Smooth muscle cell (in vitro differentiated cells): ENCODE measurements around the gene RPP14. TPM values are rescaled to one million over a fixed set of nuclear protein-coding genes. Genes with fewer than 3 reads are reported as not detected.

Experiments
- DNase-seq: peaks from one replicate; lab custom pipeline; 2025; ENCODE audit not compliant: unreplicated experiment; lab: John Stamatoyannopoulos, UW
- H2AFZ ChIP-seq: fragments of 200-600 bp; sonication (generic); 2 replicates; pipeline ENCODE4 v1.6.0; 2016; ENCODE audit warnings: antibody characterized with exemption, low read depth, mild to moderate bottlenecking
- H3F3A ChIP-seq: fragments of 200-600 bp; sonication (generic); 2 replicates; pipeline ENCODE4 v1.6.0; 2017; ENCODE audit warnings: antibody characterized with exemption, low read depth
- H3K27ac ChIP-seq: fragments of 200-600 bp; sonication (generic); 2 replicates; pipeline ENCODE4 v1.5.1; 2016; ENCODE audit warnings: low read depth, mild to moderate bottlenecking
- H3K27me3 ChIP-seq: fragments of 200-600 bp; sonication (generic); 2 replicates; pipeline ENCODE4 v1.6.1; 2016; ENCODE audit warnings: low read depth, mild to moderate bottlenecking
- H3K36me3 ChIP-seq: fragments of 200-600 bp; sonication (generic); 2 replicates; pipeline ENCODE4 v1.5.1; 2016; ENCODE audit warnings: low read depth
- H3K4me1 ChIP-seq: fragments of 200-600 bp; sonication (generic); 2 replicates; pipeline ENCODE4 v1.5.1; 2016; ENCODE audit warnings: low read depth
- H3K4me2 ChIP-seq: fragments of 200-600 bp; sonication (generic); 2 replicates; pipeline ENCODE4 v1.6.0; 2016; ENCODE audit warnings: mild to moderate bottlenecking
- H3K4me3 ChIP-seq: fragments of 200-600 bp; sonication (generic); 2 replicates; pipeline ENCODE4 v1.5.1; 2016; ENCODE audit warnings: mild to moderate bottlenecking
- H3K79me2 ChIP-seq: fragments of 200-600 bp; sonication (generic); 2 replicates; pipeline ENCODE4 v1.6.0; 2016; ENCODE audit warnings: low read depth, mild to moderate bottlenecking
- H3K9ac ChIP-seq: fragments of 200-600 bp; sonication (generic); 2 replicates; pipeline ENCODE4 v1.6.0; 2016; ENCODE audit warnings: low read depth
- H3K9me3 ChIP-seq: fragments of 200-600 bp; sonication (generic); replicated peaks from 2 replicates; pipeline ENCODE4 v1.5.1; 2016; ENCODE audit warnings: low read depth
- H4K20me1 ChIP-seq: fragments of 200-600 bp; sonication (generic); 2 replicates; pipeline ENCODE4 v1.6.0; 2016; ENCODE audit warnings: low read depth
- CTCF ChIP-seq: fragments of 200-600 bp; sonication (generic); IDR thresholded peaks from 2 replicates; pipeline ENCODE4 v1.5.1; 2017; ENCODE audit warnings: borderline replicate concordance, mild to moderate bottlenecking, antibody characterized with exemption; ENCODE audit not compliant: insufficient read depth, poor library complexity, severe bottlenecking
- WGBS: methylation state at CpG from one replicate; pipeline ENCODE4 v1.1.7; 2016; ENCODE audit warnings: low lambda C conversion rate; 5-methylcytosine and 5-hydroxymethylcytosine counted together
- polyA plus RNA-seq: library from polyadenylated mRNA; unstranded; fragments of >200 nt; fragmentation: Nextera tagmentation; extraction: Ambion mirVana; gene quantifications from 2 replicates; pipeline ENCODE4 v1.2.1, GENCODE V29; 2016
- total RNA-seq: library from RNA; depleted of rRNA; stranded (reverse); fragments of >200 nt; gene quantifications from 2 replicates; pipeline ENCODE4 v1.2.3, GENCODE V29; 2014

RPP14 gene
- total and polyA plus RNA-seq, 2 experiments from 2014 or later, result 9.8 to 10.4 TPM

GRCh38 chr3:58296843-58297242 lies 9.2 kb upstream of the RPP14 start:
- no peak overlapping the region for H3K4me3 ChIP-seq
- H3K9me3 ChIP-seq, result peaks cover 8% of the 10 kb centered on the region
- no peak for TF ChIP-seq CTCF
- H3K4me2 ChIP-seq, result no peak overlapping the region
- H3K27ac ChIP-seq, result no peak overlapping the region
- no peaks in the 10 kb centered on the region for H3K36me3 ChIP-seq
- no peaks in the 10 kb centered on the region for H3F3A ChIP-seq
- H4K20me1 ChIP-seq, result no peaks in the 10 kb centered on the region
- 85% methylated on average over 6 of the region's 6 CpGs for WGBS
- peaks cover 4% of the 10 kb centered on the region for H3K27me3 ChIP-seq
- no peaks in the 10 kb centered on the region for H3K4me1 ChIP-seq
- H3K79me2 ChIP-seq, result no peaks in the 10 kb centered on the region
- DNase-seq, result no peak
- no peak overlapping the region for H3K9ac ChIP-seq
- H2AFZ ChIP-seq, result no peak overlapping the region

DNA sequence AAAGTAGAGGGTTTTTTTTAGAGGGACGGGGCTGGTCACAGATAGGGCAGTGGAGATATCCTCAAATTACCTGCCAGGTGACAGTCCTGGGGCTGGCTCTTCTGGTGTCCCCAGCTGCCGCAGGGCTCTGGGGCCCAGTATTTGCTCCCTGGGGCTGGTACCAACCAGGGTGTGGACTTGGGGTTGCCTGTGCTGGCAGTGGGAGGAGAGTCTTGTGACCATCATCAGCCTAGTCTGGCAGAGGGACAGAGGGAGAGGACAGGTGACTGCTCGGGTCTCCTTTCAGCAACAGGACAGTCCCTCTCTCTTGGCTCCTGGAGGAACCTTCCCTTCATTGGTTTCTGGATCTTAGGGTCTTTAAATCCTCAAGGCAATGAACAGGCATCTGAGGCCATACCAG lies 7.9 kb upstream of the RPP14 start:
- no peak for DNase-seq
- Histone ChIP-seq H3K4me2 (no peak overlapping the region), H3K4me1 (no peaks in the 10 kb centered on the region), H3F3A (no peaks in the 10 kb centered on the region), H3K36me3 (no peaks in the 10 kb centered on the region), H2AFZ (no peak overlapping the region), H3K9ac (no peak overlapping the region), H3K27me3 (peaks cover 4% of the 10 kb centered on the region), H4K20me1 (no peaks in the 10 kb centered on the region), H3K4me3 (no peak overlapping the region), H3K79me2 (no peaks in the 10 kb centered on the region), H3K9me3 (peaks cover 8% of the 10 kb centered on the region), H3K27ac (no peak overlapping the region)
- WGBS, result 89% methylated on average over 3 of the region's 3 CpGs
- no peak for TF ChIP-seq CTCF

DNA sequence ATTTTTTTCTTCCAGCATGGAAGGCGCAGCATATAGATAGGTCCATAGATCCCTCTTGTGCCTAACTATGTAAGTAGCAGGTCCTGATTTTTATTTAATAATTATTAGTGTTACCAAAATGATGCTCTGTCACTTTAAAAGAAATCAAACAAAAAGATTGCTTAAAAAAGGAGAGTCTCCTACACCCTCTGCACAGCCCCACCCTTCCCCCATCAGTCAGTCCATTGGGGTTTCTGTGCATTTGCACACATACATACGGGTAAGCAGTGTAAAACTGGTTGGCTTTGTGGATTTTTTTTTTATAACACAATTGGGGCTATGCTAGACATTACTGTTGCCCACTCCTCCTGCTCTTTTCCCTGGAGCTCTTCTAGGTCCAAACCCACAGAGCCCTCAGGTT lies 7.0 kb upstream of the RPP14 start:
- H3K4me3 ChIP-seq, result no peak overlapping the region
- WGBS, result 88% methylated on average over 2 of the region's 2 CpGs
- H3K79me2 ChIP-seq, result no peaks in the 10 kb centered on the region
- H3K27me3 ChIP-seq, result peaks cover 4% of the 10 kb centered on the region
- no peak overlapping the region for H3K9ac ChIP-seq
- H3K36me3 ChIP-seq, result no peaks in the 10 kb centered on the region
- H3K4me2 ChIP-seq, result no peak overlapping the region
- no peak for DNase-seq
- no peak overlapping the region for H3K27ac ChIP-seq
- no peaks in the 10 kb centered on the region for H4K20me1 ChIP-seq
- H3K4me1 ChIP-seq, result no peaks in the 10 kb centered on the region
- H3K9me3 ChIP-seq, result peaks cover 8% of the 10 kb centered on the region
- no peak overlapping the region for H2AFZ ChIP-seq
- no peaks in the 10 kb centered on the region for H3F3A ChIP-seq
- no peak for TF ChIP-seq CTCF

GRCh38 chr3:58299839-58300516 lies 6.1 kb upstream of the RPP14 start:
- 19% methylated on average over 8 of the region's 8 CpGs for WGBS
- no peaks in the 10 kb centered on the region for H3K4me1 ChIP-seq
- no peak overlapping the region for H3K9ac ChIP-seq
- no peaks in the 10 kb centered on the region for H4K20me1 ChIP-seq
- H3K79me2 ChIP-seq, result no peaks in the 10 kb centered on the region
- H3K4me3 ChIP-seq, result no peak overlapping the region
- H3K27me3 ChIP-seq, result peaks cover 4% of the 10 kb centered on the region
- DNase-seq, result no peak
- no peaks in the 10 kb centered on the region for H3K36me3 ChIP-seq
- H3K27ac ChIP-seq, result no peak overlapping the region
- H3K9me3 ChIP-seq, result peaks cover 4% of the 10 kb centered on the region
- H2AFZ ChIP-seq, result no peak overlapping the region
- no peaks in the 10 kb centered on the region for H3F3A ChIP-seq
- no peak overlapping the region for H3K4me2 ChIP-seq
- peak; percentile 75 for TF ChIP-seq CTCF
